SK-N-SH (cell line): ENCODE results near the gene C6orf15. TPM values are rescaled to one million over a fixed set of nuclear protein-coding genes. Genes with fewer than 3 reads are reported as not detected.

Experiments
- CTCF ChIA-PET: fragments of 300-600, 350-600 bp; formaldehyde crosslinking; extraction: SDS; loops from one replicate; lab custom pipeline; 2021; lab: Yijun Ruan, JAX
- POLR2A ChIA-PET: fragments of 350-600 bp; sonication (Branson Sonifier 250); formaldehyde crosslinking; extraction: SDS; loops from one replicate; lab custom pipeline; 2020; ENCODE audit warnings: antibody characterized with exemption, inconsistent platforms; lab: Yijun Ruan, JAX
- DNase-seq: peaks from one replicate; pipeline ENCODE4 v3.0.0; 2012
- H2AFZ ChIP-seq: fragments of 200-600 bp; sonication (generic); 2 replicates; pipeline ENCODE4 v1.8.1; 2016; ENCODE audit warnings: antibody characterized with exemption, mild to moderate bottlenecking, low read depth
- H3F3A ChIP-seq: fragments of 200-600 bp; sonication (generic); replicated peaks from 2 replicates; pipeline ENCODE3; 2016; ENCODE audit warnings: antibody characterized with exemption, mild to moderate bottlenecking; ENCODE audit not compliant: insufficient read depth
- H3K27ac ChIP-seq, 2 experiments: fragments of 200-500 bp in 1 of 2; fragments of 200-600 bp in 1 of 2; sonication (Bioruptor generic) in 1 of 2; sonication (generic), shearing (Covaris generic) in 1 of 2; 2 replicates each; pipeline versions ENCODE4 v1.5.1 to v1.6.1; 2014 to 2016; ENCODE audit warnings: low read depth in 2 of 2, inconsistent platforms in 1 of 2, low read length in 1 of 2, mild to moderate bottlenecking in 1 of 2, mixed read lengths in 1 of 2
- H3K27me3 ChIP-seq: fragments of 200-600 bp; sonication (generic), shearing (Covaris generic); 2 replicates; pipeline ENCODE4 v1.6.1; 2016; ENCODE audit warnings: mixed run types; ENCODE audit not compliant: insufficient read depth
- H3K36me3 ChIP-seq, 2 experiments: fragments of 200-500 bp in 1 of 2; fragments of 200-600 bp in 1 of 2; sonication (Bioruptor generic) in 1 of 2; sonication (generic) in 1 of 2; replicated peaks in 1 of 2; 2 replicates each; pipeline versions ENCODE3 to v1.5.1; 2014 to 2016; ENCODE audit warnings: low read length in 1 of 2, mild to moderate bottlenecking in 1 of 2; ENCODE audit not compliant: insufficient read depth in 2 of 2, control insufficient read depth in 1 of 2
- H3K4me1 ChIP-seq, 2 experiments: fragments of 200-500 bp in 1 of 2; fragments of 200-600 bp in 1 of 2; sonication (Bioruptor generic) in 1 of 2; sonication (generic), shearing (Covaris generic) in 1 of 2; 2 replicates each; pipeline versions ENCODE4 v1.5.1 to v1.6.1; 2014 to 2016; ENCODE audit warnings: low read depth in 1 of 2, low read length in 1 of 2, mixed run types in 1 of 2; ENCODE audit not compliant: insufficient read depth in 2 of 2, control insufficient read depth in 1 of 2
- H3K4me2 ChIP-seq: fragments of 200-600 bp; sonication (generic), shearing (Covaris generic); 2 replicates; pipeline ENCODE4 v1.6.1; 2017; ENCODE audit warnings: mixed run types
- H3K4me3 ChIP-seq, 2 experiments: fragments of 200-500 bp in 1 of 2; fragments of 200-600 bp in 1 of 2; sonication (Bioruptor generic) in 1 of 2; sonication (generic), shearing (Covaris generic) in 1 of 2; 2 replicates each; pipeline versions ENCODE4 v1.5.1 to v1.8.1; 2014 to 2016; ENCODE audit warnings: low read depth in 2 of 2, inconsistent platforms in 1 of 2, low read length in 1 of 2, mild to moderate bottlenecking in 1 of 2, mixed read lengths in 1 of 2, moderate library complexity in 1 of 2
- H3K79me2 ChIP-seq: fragments of 200-600 bp; sonication (generic); 2 replicates; pipeline ENCODE4 v1.8.1; 2017; ENCODE audit warnings: mild to moderate bottlenecking; ENCODE audit not compliant: insufficient read depth
- H3K9ac ChIP-seq: fragments of 200-600 bp; sonication (generic); 2 replicates; pipeline ENCODE4 v1.6.1; 2017; ENCODE audit warnings: mixed run types
- H3K9me2 ChIP-seq: fragments of 200-600 bp; sonication (generic); 2 replicates; pipeline ENCODE4 v1.6.1; 2017; ENCODE audit warnings: mixed run types
- H3K9me3 ChIP-seq: fragments of 200-600 bp; sonication (generic); 2 replicates; pipeline ENCODE4 v1.6.1; 2017; ENCODE audit warnings: mixed run types, mild to moderate bottlenecking, moderate library complexity
- H4K20me1 ChIP-seq: fragments of 200-600 bp; sonication (generic); 2 replicates; pipeline ENCODE4 v1.6.1; 2017; ENCODE audit warnings: mild to moderate bottlenecking, mixed run types; ENCODE audit not compliant: insufficient read depth
- EP300 ChIP-seq, 2 experiments: IDR thresholded peaks; 2 replicates each; pipeline versions ENCODE4 v1.4.0 to v1.6.1; 2012; ENCODE audit warnings: borderline replicate concordance in 1 of 2, low read depth in 1 of 2, low read length in 1 of 2
- EZH2phosphoT487 ChIP-seq: fragments of 200-600 bp; sonication (generic); IDR thresholded peaks from 2 replicates; pipeline ENCODE4 v1.6.1; 2017; ENCODE audit warnings: low read depth, mixed run types, mild to moderate bottlenecking, antibody characterized with exemption, moderate library complexity, borderline replicate concordance
- FOXJ3 ChIP-seq: sonication (generic); formaldehyde crosslinking; IDR thresholded peaks from 2 replicates; pipeline ENCODE4 v1.5.1; 2020; ENCODE audit warnings: mild to moderate bottlenecking, missing genetic modification reagents
- NFIC ChIP-seq: IDR thresholded peaks from 2 replicates; pipeline ENCODE4 v1.4.0; 2012; ENCODE audit warnings: borderline replicate concordance
- PBX3 ChIP-seq: IDR thresholded peaks from 2 replicates; pipeline ENCODE4; 2012
- POLR2AphosphoS5 ChIP-seq: IDR thresholded peaks from 2 replicates; pipeline ENCODE4 v1.6.1; 2012; ENCODE audit warnings: low read depth, low read length
- RAD21 ChIP-seq: IDR thresholded peaks from 2 replicates; pipeline ENCODE4 v1.6.1; 2012; ENCODE audit warnings: mild to moderate bottlenecking, low read length
- REST ChIP-seq: IDR thresholded peaks from 2 replicates; pipeline ENCODE4 v1.6.1; 2012; ENCODE audit warnings: mild to moderate bottlenecking, low read depth, low read length, moderate library complexity
- RFX5 ChIP-seq: IDR thresholded peaks from 2 replicates; pipeline ENCODE4 v1.6.1; 2012; ENCODE audit warnings: mild to moderate bottlenecking, improper control_type of control experiment, low read length
- SIN3A ChIP-seq: IDR thresholded peaks from 2 replicates; pipeline ENCODE4 v1.6.1; 2012; ENCODE audit warnings: low read depth, mild to moderate bottlenecking, low read length, moderate library complexity, borderline replicate concordance
- SMC3 ChIP-seq: IDR thresholded peaks from 2 replicates; pipeline ENCODE4 v1.6.1; 2012; ENCODE audit warnings: low read depth, low read length, improper control_type of control experiment
- TAF1 ChIP-seq: IDR thresholded peaks from 2 replicates; pipeline ENCODE4 v1.6.1; 2012; ENCODE audit warnings: low read depth, mild to moderate bottlenecking, low read length, moderate library complexity, borderline replicate concordance
- TEAD4 ChIP-seq: IDR thresholded peaks from 2 replicates; pipeline ENCODE4 v1.4.0; 2012; ENCODE audit warnings: mild to moderate bottlenecking, borderline replicate concordance; ENCODE audit not compliant: insufficient read depth
- USF1 ChIP-seq: IDR thresholded peaks from 2 replicates; pipeline ENCODE4 v1.4.0; 2012; ENCODE audit warnings: low read depth, borderline replicate concordance
- WGBS: methylation state at CpG from one replicate; pipeline ENCODE4 v1.1.6; 2017; ENCODE audit warnings: low lambda C conversion rate; 5-methylcytosine and 5-hydroxymethylcytosine counted together
- polyA plus RNA-seq, 3 experiments: library from polyadenylated mRNA; depleted of rRNA; stranded (reverse); fragments of >200 nt; gene quantifications; 2 replicates each; pipeline ENCODE4 v1.2.3, GENCODE V29; 2012

Gene C6orf15
- polyA plus RNA-seq, 1 of the 3 experiments (the other 2 are of a cell fraction), result not detected

GRCh38 chr6:31096656-31097055, 15.7 kb downstream of the C6orf15 start:
- H3K4me3 ChIP-seq, result no peak overlapping the region
- no peaks in the 10 kb centered on the region; the same call in 1 of the 2 replicates for H3K79me2 ChIP-seq
- H3F3A ChIP-seq, result peaks cover 12% of the 10 kb centered on the region
- H3K4me2 ChIP-seq, result no peak overlapping the region
- no peaks in the 10 kb centered on the region for H3K36me3 ChIP-seq
- no peaks in the 10 kb centered on the region for H3K27me3 ChIP-seq
- ChIA-PET CTCF (interaction anchor here (0.6 to 1.7 kb wide), 3 partner anchors 9 to 270 kb away, joined by 3 to 12 read pairs (median 3); no protein-coding TSS in a partner anchor), POLR2A (no interaction called here)
- no peaks in the 10 kb centered on the region for H4K20me1 ChIP-seq
- H2AFZ ChIP-seq, result no peak overlapping the region
- no peaks in the 10 kb centered on the region for H3K9me2 ChIP-seq
- peaks cover 8 to 13% of the 10 kb centered on the region in 2 experiments; a peak in 2 of 4 replicates for H3K4me1 ChIP-seq
- TF ChIP-seq SMC3 (no peak), POLR2AphosphoS5 (no peak), TAF1 (no peak), SIN3A (no peak), TEAD4 (no peak), RFX5 (no peak), PBX3 (no peak), USF1 (no peak), REST (no peak), RAD21 (no peak), EZH2phosphoT487 (no peak), FOXJ3 (CRISPR knock-in tag) (no peak), NFIC (no peak), EP300 (IDR thresholded peaks at IDR 0.05; ENCODE audit: borderline replicate concordance in 1 of 2, low read depth in 1 of 2, low read length in 1 of 2) (no peak)
- DNase-seq, result no peak
- 59% methylated on average over 4 of the region's 5 CpGs for WGBS
- no peak overlapping the region for H3K27ac ChIP-seq
- H3K9ac ChIP-seq, result no peak overlapping the region
- H3K9me3 ChIP-seq, result no peaks in the 10 kb centered on the region
